HepG2 (cell line): Measurements from ENCODE around the gene IFT22. TPM values are rescaled to one million over a fixed set of nuclear protein-coding genes. Genes with fewer than 3 reads are reported as not detected.

ENCODE experiments used
- ATAC-seq: fragments of 200-7000 bp; cut with Tn5 transposase; 3 replicates; pipeline ENCODE4 v1.9.1; 2020; ENCODE audit warnings: mild to moderate bottlenecking, moderate library complexity
- BruUV-seq: library from RNA; stranded (reverse); fragments of 400-500 nt; replicated peaks from 2 replicates; lab custom pipeline; 2021; lab: Mats Ljungman, UMichigan
- CTCF ChIA-PET: fragments of 300-600 bp; formaldehyde crosslinking; extraction: SDS; loops from one replicate; lab custom pipeline; 2021; ENCODE audit warnings: low total read pairs, inconsistent platforms, low intra/inter-chr PET ratio; lab: Yijun Ruan, JAX
- POLR2A ChIA-PET: fragments of 350-600 bp; sonication (Branson Sonifier 250); formaldehyde crosslinking; loops from one replicate; lab custom pipeline; 2020; ENCODE audit warnings: antibody characterized with exemption, inconsistent platforms; lab: Yijun Ruan, JAX
- DNase-seq: peaks from one replicate; pipeline ENCODE4 v3.0.0-alpha.2; 2015; ENCODE audit warnings: low spot score
- FAIRE-seq: peaks from 3 replicates; lab custom pipeline; 2011; peaks lifted over from hg19 to GRCh38; lab: Jason Lieb, UNC
- H2AFZ ChIP-seq: one replicate; pipeline ENCODE4 v1.6.1; 2011; ENCODE audit warnings: low read length, inconsistent platforms
- H3K27ac ChIP-seq: fragments of 300-600 bp; 3 replicates; pipeline ENCODE4 v1.8.0; 2011; ENCODE audit warnings: mixed run types, mild to moderate bottlenecking, mixed read lengths, low read length, inconsistent platforms; ENCODE audit not compliant: insufficient read depth; ENCODE audit errors: extremely low read length
- H3K27me3 ChIP-seq, 2 experiments: fragments of 200-600 bp in 1 of 2; 2 replicates in 1 of 2; 3 replicates in 1 of 2; pipeline versions ENCODE4 v1.6.0 to v1.8.0; 2011; ENCODE audit warnings: low read length in 2 of 2, mild to moderate bottlenecking in 2 of 2, moderate library complexity in 2 of 2, inconsistent platforms in 1 of 2; ENCODE audit not compliant: insufficient read depth in 2 of 2, control insufficient read depth in 1 of 2
- H3K36me3 ChIP-seq, 2 experiments: fragments of 200-600 bp in 1 of 2; replicated peaks in 1 of 2; 2 replicates in 1 of 2; 3 replicates in 1 of 2; pipeline versions ENCODE4 v1.5.1 to v1.8.0; 2011; ENCODE audit warnings: low read length in 2 of 2, inconsistent platforms in 1 of 2; ENCODE audit not compliant: insufficient read depth in 2 of 2, control insufficient read depth in 1 of 2
- H3K4me1 ChIP-seq: 2 replicates; pipeline ENCODE4 v1.5.1; 2012; ENCODE audit warnings: low read length, inconsistent platforms; ENCODE audit not compliant: insufficient read depth
- H3K4me2 ChIP-seq: 2 replicates; pipeline ENCODE4 v1.6.0; 2011; ENCODE audit warnings: low read depth, low read length, inconsistent platforms
- H3K4me3 ChIP-seq, 3 experiments: fragments of 200-600 bp in 1 of 3; sonication (generic), shearing (Covaris generic) in 1 of 3; replicated peaks in 1 of 3; 2 replicates each; pipeline ENCODE4 v1.5.1; 2011 to 2016; ENCODE audit warnings: low read length in 3 of 3, inconsistent platforms in 2 of 3, low read depth in 2 of 3, mild to moderate bottlenecking in 2 of 3, control low read depth in 1 of 3, mixed read lengths in 1 of 3; ENCODE audit not compliant: insufficient read depth in 1 of 3
- H3K79me2 ChIP-seq: one replicate; pipeline ENCODE4 v1.6.1; 2011; ENCODE audit warnings: low read length, inconsistent platforms; ENCODE audit not compliant: insufficient read depth
- H3K9ac ChIP-seq: 2 replicates; pipeline ENCODE4 v1.6.0; 2011; ENCODE audit warnings: mild to moderate bottlenecking, low read depth, low read length, inconsistent platforms; ENCODE audit not compliant: insufficient read depth
- H3K9me3 ChIP-seq: 2 replicates; pipeline ENCODE4 v1.5.1; 2012; ENCODE audit warnings: mild to moderate bottlenecking, low read length
- H4K20me1 ChIP-seq: 2 replicates; pipeline ENCODE4 v1.6.0; 2011; ENCODE audit warnings: inconsistent platforms, mild to moderate bottlenecking, low read length, moderate library complexity; ENCODE audit not compliant: insufficient read depth
- FOSL2 ChIP-seq: sonication (generic); formaldehyde crosslinking; IDR thresholded peaks from 2 replicates; pipeline ENCODE4 v1.4.0; 2020; ENCODE audit warnings: missing genetic modification reagents
- FOXK2 ChIP-seq: fragments of 450-650 bp; IDR thresholded peaks from 2 replicates; pipeline ENCODE4 v1.6.1; 2016
- MYC ChIP-seq: sonication (generic); formaldehyde crosslinking; IDR thresholded peaks from 2 replicates; pipeline ENCODE4 v1.9.0; 2021; ENCODE audit warnings: missing genetic modification reagents, borderline replicate concordance
- RAD51 ChIP-seq: fragments of 450-650 bp; IDR thresholded peaks from 2 replicates; pipeline ENCODE4 v1.6.1; 2016; ENCODE audit warnings: borderline replicate concordance
- ZNF143 ChIP-seq: sonication (generic); formaldehyde crosslinking; IDR thresholded peaks from 2 replicates; pipeline ENCODE4 v1.4.0; 2020; ENCODE audit warnings: missing genetic modification reagents
- ZNF503 ChIP-seq: sonication (generic); formaldehyde crosslinking; IDR thresholded peaks from 2 replicates; pipeline ENCODE4 v1.4.0; 2020; ENCODE audit warnings: missing genetic modification reagents
- WGBS: methylation state at CpG from one replicate; pipeline ENCODE4 v1.1.6; 2017; ENCODE audit warnings: low lambda C conversion rate; 5-methylcytosine and 5-hydroxymethylcytosine counted together
- in situ Hi-C: cut with HindIII; loops from 2 replicates; pipeline ENCODE4 v1.10.0; 2017; ENCODE audit warnings: low pct_unique_long_range_greater_than_20kb; ENCODE audit not compliant: extremely low pct_ligation_motif_present
- intact Hi-C: fragments of 100-400 bp; cut with micrococcal nuclease; formaldehyde crosslinking; loops from one replicate; pipeline ENCODE4 v1.10.0; 2022; ENCODE audit not compliant: unreplicated experiment
- polyA plus RNA-seq, 8 experiments: library from polyadenylated mRNA; depleted of rRNA in 3 of 8; stranded (reverse) in 7 of 8; unstranded in 1 of 8; fragments of >200 nt; fragmentation: Illumina TruSeq in 4 of 8; extraction: Trizol in 4 of 8; gene quantifications; 2 replicates each; pipeline versions ENCODE4 v1.2.1 to v1.2.3, GENCODE V29; 2011 to 2016; ENCODE audit warnings: low read depth in 4 of 8, missing spikeins in 1 of 8, mixed read lengths in 1 of 8; ENCODE audit not compliant: insufficient read depth in 1 of 8
- total RNA-seq, 5 experiments: library from RNA; depleted of rRNA; stranded (reverse); fragments of >200 nt; fragmentation: Illumina TruSeq; extraction: Trizol; gene quantifications; 2 replicates each; pipeline ENCODE4 v1.2.3, GENCODE V29; 2016; ENCODE audit warnings: low read depth in 1 of 5

The IFT22 gene
- total and polyA plus RNA-seq, 2 of the 13 experiments (the other 11 are each of a cell fraction or from before 2014, with no cell fraction given), result 8.9 to 14.5 TPM

- no peak for TF ChIP-seq MYC (CRISPR knock-in tag)
These were observed 46.1 kb upstream of the IFT22 start (continued) for GRCh38 chr7:101367676-101368075.

GRCh38 chr7:101365956-101366355 lies 44.3 kb upstream of the IFT22 start:
- no peak for ATAC-seq
- no peaks in the 10 kb centered on the region for H3K79me2 ChIP-seq
- H2AFZ ChIP-seq, result no peak overlapping the region
- no peak overlapping the region for H3K4me2 ChIP-seq
- no peak for FAIRE-seq
- 100% methylated on average over 2 of the region's 2 CpGs for WGBS
- H4K20me1 ChIP-seq, result no peaks in the 10 kb centered on the region
- no peaks in the 10 kb centered on the region for H3K36me3 ChIP-seq
- TF ChIP-seq ZNF143 (CRISPR knock-in tag) (no peak), ZNF503 (CRISPR knock-in tag) (no peak), RAD51 (no peak), FOSL2 (CRISPR knock-in tag) (no peak), FOXK2 (no peak)
- ChIA-PET CTCF (no interaction called here), POLR2A (interaction anchor here (1.1 kb wide), 1 partner anchor 15 kb away, joined by 3 read pairs; no protein-coding TSS in a partner anchor)
- H3K9me3 ChIP-seq, result no peaks in the 10 kb centered on the region
- in situ Hi-C loops, result loop anchor here (5.0 kb wide), 1 partner anchor 46 kb away; no protein-coding TSS in a partner anchor
- H3K27ac ChIP-seq, result no peak overlapping the region
- no peak overlapping the region for H3K9ac ChIP-seq
- H3K27me3 ChIP-seq, result peaks cover 1 to 5% of the 10 kb centered on the region in 2 experiments; a peak in 3 of 5 replicates
- peaks cover 23% of the 10 kb centered on the region for H3K4me1 ChIP-seq
- intact Hi-C loops, result no loop called here
- H3K4me3 ChIP-seq, result no peak overlapping the region
- BruUV-seq, result no TSS peak
- DNase-seq, result no peak
